ENCODE measurements around the gene SMIM17.

Gene SMIM17

DNA sequence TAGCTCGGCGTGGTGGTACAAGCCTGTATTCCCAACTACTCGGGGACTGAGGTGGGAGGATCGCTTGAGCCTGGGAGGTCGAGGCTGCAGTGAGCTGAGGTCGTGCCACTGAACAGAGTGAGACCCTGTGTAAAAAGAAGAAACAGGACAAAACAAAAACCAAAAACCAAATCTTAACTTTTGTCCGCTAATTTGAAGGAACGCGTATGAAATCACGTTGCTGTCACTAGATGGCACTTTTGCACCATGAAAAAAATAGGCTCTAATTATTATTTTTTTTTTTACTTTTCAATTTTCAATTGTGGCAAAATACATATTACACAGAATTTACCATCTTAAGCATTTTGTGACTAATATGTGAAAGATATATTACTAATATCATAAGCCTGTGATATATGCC is 46.2 kb downstream of the SMIM17 start:
- no peak overlapping the region for H3K4me2 ChIP-seq (ENCODE audit: low read length, poor library complexity, severe bottlenecking)
- H2BK120ac ChIP-seq (ENCODE audit: low read depth, low read length), result no peak overlapping the region
- H3K9me3 ChIP-seq (ENCODE audit: control insufficient read depth, low read length), result peaks cover 15% of the 10 kb centered on the region
- no peak overlapping the region for H3K9ac ChIP-seq (ENCODE audit: low read length)
- no peak overlapping the region for H2BK15ac ChIP-seq (ENCODE audit: low read depth, poor library complexity, severe bottlenecking)
- no peak for DNase-seq
- no peak overlapping the region for H4K8ac ChIP-seq (ENCODE audit: low read length)
- no peak overlapping the region for H3K27ac ChIP-seq (ENCODE audit: low read length, poor library complexity, severe bottlenecking)
- no peak overlapping the region for H4K91ac ChIP-seq (ENCODE audit: low read length)
- no peaks in the 10 kb centered on the region for H3K79me1 ChIP-seq (replicated peaks; ENCODE audit: low read length, poor library complexity, severe bottlenecking)
- H3K4me3 ChIP-seq (ENCODE audit: insufficient read depth in 1 of 2, low read depth in 1 of 2, low read length in 2 of 2), result no peak overlapping the region
- no peak overlapping the region for H3K14ac ChIP-seq (ENCODE audit: low read length in 2 of 2)
- no peak overlapping the region for H2BK5ac ChIP-seq (ENCODE audit: low read depth, low read length, poor library complexity, severe bottlenecking)
- no peaks in the 10 kb centered on the region for H3K4me1 ChIP-seq (ENCODE audit: control insufficient read depth, insufficient read depth, low read depth, low read length)
- no peak overlapping the region for H3K18ac ChIP-seq (ENCODE audit: low read depth in 1 of 2, low read length in 2 of 2)
- 68% methylated on average over 6 of the region's 10 CpGs for WGBS
- H3K4ac ChIP-seq (ENCODE audit: low read depth in 1 of 2, low read length in 2 of 2), result no peak overlapping the region
- H3K23ac ChIP-seq (ENCODE audit: low read length in 2 of 2), result no peak overlapping the region
- H2AK5ac ChIP-seq (ENCODE audit: low read length, severe bottlenecking), result no peak overlapping the region
- no peak overlapping the region for H2BK12ac ChIP-seq (ENCODE audit: low read length in 2 of 2)
- no peak overlapping the region for H2AFZ ChIP-seq (ENCODE audit: low read depth, low read length)
- H3K36me3 ChIP-seq (ENCODE audit: control insufficient read depth in 1 of 2, insufficient read depth in 2 of 2, low read depth in 1 of 2, low read length in 2 of 2), result no peaks in the 10 kb centered on the region
- H3K27me3 ChIP-seq (ENCODE audit: control insufficient read depth in 1 of 2, insufficient read depth in 1 of 2, low read length in 2 of 2), result no peaks in the 10 kb centered on the region

GRCh38 chr19:56690670-56691069 is 47.7 kb downstream of the SMIM17 start:
- Histone ChIP-seq H4K91ac (ENCODE audit: low read length) (no peak overlapping the region), H2BK12ac (ENCODE audit: low read length in 2 of 2) (no peak overlapping the region), H2AK5ac (ENCODE audit: low read length, severe bottlenecking) (no peak overlapping the region), H4K8ac (ENCODE audit: low read length) (no peak overlapping the region), H2BK15ac (ENCODE audit: low read depth, poor library complexity, severe bottlenecking) (no peak overlapping the region), H3K27me3 (ENCODE audit: control insufficient read depth in 1 of 2, insufficient read depth in 1 of 2, low read length in 2 of 2) (no peaks in the 10 kb centered on the region), H3K9ac (ENCODE audit: low read length) (no peak overlapping the region), H3K23ac (ENCODE audit: low read length in 2 of 2) (no peak overlapping the region), H2AFZ (ENCODE audit: low read depth, low read length) (no peak overlapping the region), H3K14ac (ENCODE audit: low read length in 2 of 2) (no peak overlapping the region), H3K4me2 (ENCODE audit: low read length, poor library complexity, severe bottlenecking) (no peak overlapping the region), H3K79me1 (replicated peaks; ENCODE audit: low read length, poor library complexity, severe bottlenecking) (no peaks in the 10 kb centered on the region), H3K27ac (ENCODE audit: low read length, poor library complexity, severe bottlenecking) (no peak overlapping the region), H3K4me3 (ENCODE audit: insufficient read depth in 1 of 2, low read depth in 1 of 2, low read length in 2 of 2) (no peak overlapping the region), H2BK5ac (ENCODE audit: low read depth, low read length, poor library complexity, severe bottlenecking) (no peak overlapping the region), H3K36me3 (ENCODE audit: control insufficient read depth in 1 of 2, insufficient read depth in 2 of 2, low read depth in 1 of 2, low read length in 2 of 2) (no peaks in the 10 kb centered on the region), H3K9me3 (ENCODE audit: control insufficient read depth, low read length) (peaks cover 19% of the 10 kb centered on the region), H3K4ac (ENCODE audit: low read depth in 1 of 2, low read length in 2 of 2) (no peak overlapping the region), H3K18ac (ENCODE audit: low read depth in 1 of 2, low read length in 2 of 2) (no peak overlapping the region), H2BK120ac (ENCODE audit: low read depth, low read length) (no peak overlapping the region), H3K4me1 (ENCODE audit: control insufficient read depth, insufficient read depth, low read depth, low read length) (no peaks in the 10 kb centered on the region)
- 89% methylated on average over 8 of the region's 10 CpGs for WGBS
- no peak for DNase-seq

DNA sequence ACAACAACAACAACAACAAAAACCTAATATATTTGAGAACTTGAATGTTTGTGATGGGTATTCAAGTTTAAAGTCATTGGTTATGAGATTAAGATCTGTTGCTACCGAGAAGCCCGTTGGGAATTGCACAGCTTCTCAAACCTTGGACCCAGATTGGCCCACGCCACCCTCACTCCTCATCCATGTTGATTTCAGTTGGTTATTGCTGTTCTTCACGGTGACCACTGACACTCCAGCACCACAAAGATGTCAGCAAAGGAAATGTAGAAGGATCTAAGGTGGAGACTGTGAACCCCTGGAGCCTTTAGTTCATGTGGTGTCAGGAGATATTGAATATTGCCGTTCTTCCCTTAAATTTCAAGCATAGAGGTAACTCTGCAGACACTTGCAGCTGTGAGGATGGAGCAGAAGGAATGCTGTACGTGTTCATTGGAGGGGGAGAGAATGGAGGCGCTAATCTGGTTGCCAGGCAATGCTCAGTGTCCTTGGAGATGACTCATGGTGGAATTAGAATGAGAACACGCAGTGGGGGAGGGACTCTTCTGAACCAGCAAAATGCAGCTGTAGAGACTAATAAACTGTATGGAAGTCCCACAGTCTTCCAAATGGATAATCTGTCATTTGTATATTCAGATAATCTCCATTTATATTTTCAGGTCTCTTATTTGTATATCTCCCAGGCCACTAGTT is 49.4 kb downstream of the SMIM17 start:
- Histone ChIP-seq H3K4me1 (ENCODE audit: control insufficient read depth, insufficient read depth, low read depth, low read length) (no peaks in the 10 kb centered on the region), H2BK120ac (ENCODE audit: low read depth, low read length) (no peak overlapping the region), H2BK5ac (ENCODE audit: low read depth, low read length, poor library complexity, severe bottlenecking) (no peak overlapping the region), H3K23ac (ENCODE audit: low read length in 2 of 2) (no peak overlapping the region), H4K91ac (ENCODE audit: low read length) (no peak overlapping the region), H2AFZ (ENCODE audit: low read depth, low read length) (no peak overlapping the region), H3K9ac (ENCODE audit: low read length) (no peak overlapping the region), H3K4ac (ENCODE audit: low read depth in 1 of 2, low read length in 2 of 2) (no peak overlapping the region), H3K36me3 (ENCODE audit: control insufficient read depth in 1 of 2, insufficient read depth in 2 of 2, low read depth in 1 of 2, low read length in 2 of 2) (no peaks in the 10 kb centered on the region), H3K27me3 (ENCODE audit: control insufficient read depth in 1 of 2, insufficient read depth in 1 of 2, low read length in 2 of 2) (no peaks in the 10 kb centered on the region), H2BK12ac (ENCODE audit: low read length in 2 of 2) (no peak overlapping the region), H4K8ac (ENCODE audit: low read length) (no peak overlapping the region), H3K4me3 (ENCODE audit: insufficient read depth in 1 of 2, low read depth in 1 of 2, low read length in 2 of 2) (no peak overlapping the region), H3K9me3 (ENCODE audit: control insufficient read depth, low read length) (peaks cover 21% of the 10 kb centered on the region), H3K79me1 (replicated peaks; ENCODE audit: low read length, poor library complexity, severe bottlenecking) (no peaks in the 10 kb centered on the region), H2AK5ac (ENCODE audit: low read length, severe bottlenecking) (no peak overlapping the region), H2BK15ac (ENCODE audit: low read depth, poor library complexity, severe bottlenecking) (no peak overlapping the region), H3K14ac (ENCODE audit: low read length in 2 of 2) (no peak overlapping the region), H3K27ac (ENCODE audit: low read length, poor library complexity, severe bottlenecking) (no peak overlapping the region), H3K4me2 (ENCODE audit: low read length, poor library complexity, severe bottlenecking) (no peak overlapping the region), H3K18ac (ENCODE audit: low read depth in 1 of 2, low read length in 2 of 2) (no peak overlapping the region)
- no peak for DNase-seq
- 52% methylated on average over 5 of the region's 8 CpGs for WGBS

DNA sequence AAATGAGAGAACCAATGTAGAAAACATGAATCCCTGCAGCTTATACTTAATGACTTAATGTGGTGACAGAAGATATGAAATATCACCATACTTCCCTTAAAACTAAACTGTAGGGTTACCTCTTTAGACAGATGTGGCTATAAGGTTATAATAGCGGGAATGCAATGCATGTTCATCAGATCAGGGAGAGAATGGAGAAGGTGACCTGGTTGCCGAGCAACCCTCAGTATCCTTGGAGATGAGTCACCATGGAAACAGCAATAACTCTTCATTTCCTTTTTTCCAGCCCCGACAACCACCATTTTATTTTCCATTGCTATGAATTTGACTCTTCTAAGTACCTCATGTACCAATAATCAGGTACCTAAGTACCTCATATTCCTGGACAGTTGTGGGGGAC is 56.6 kb downstream of the SMIM17 start:
- no peak overlapping the region for H3K14ac ChIP-seq (ENCODE audit: low read length in 2 of 2)
- H3K4ac ChIP-seq (ENCODE audit: low read depth in 1 of 2, low read length in 2 of 2), result no peak overlapping the region
- H3K4me1 ChIP-seq (ENCODE audit: control insufficient read depth, insufficient read depth, low read depth, low read length), result no peaks in the 10 kb centered on the region
- no peak overlapping the region for H3K9ac ChIP-seq (ENCODE audit: low read length)
- H3K36me3 ChIP-seq (ENCODE audit: control insufficient read depth in 1 of 2, insufficient read depth in 2 of 2, low read depth in 1 of 2, low read length in 2 of 2), result no peaks in the 10 kb centered on the region
- H3K9me3 ChIP-seq (ENCODE audit: control insufficient read depth, low read length), result peaks cover 44% of the 10 kb centered on the region
- H4K8ac ChIP-seq (ENCODE audit: low read length), result no peak overlapping the region
- no peaks in the 10 kb centered on the region for H3K27me3 ChIP-seq (ENCODE audit: control insufficient read depth in 1 of 2, insufficient read depth in 1 of 2, low read length in 2 of 2)
- H2BK12ac ChIP-seq (ENCODE audit: low read length in 2 of 2), result no peak overlapping the region
- no peak overlapping the region for H2BK15ac ChIP-seq (ENCODE audit: low read depth, poor library complexity, severe bottlenecking)
- no peak overlapping the region for H3K4me2 ChIP-seq (ENCODE audit: low read length, poor library complexity, severe bottlenecking)
- no peak overlapping the region for H3K23ac ChIP-seq (ENCODE audit: low read length in 2 of 2)
- no peaks in the 10 kb centered on the region for H3K79me1 ChIP-seq (replicated peaks; ENCODE audit: low read length, poor library complexity, severe bottlenecking)
- H2BK5ac ChIP-seq (ENCODE audit: low read depth, low read length, poor library complexity, severe bottlenecking), result no peak overlapping the region
- H3K4me3 ChIP-seq (ENCODE audit: insufficient read depth in 1 of 2, low read depth in 1 of 2, low read length in 2 of 2), result no peak overlapping the region
- H3K18ac ChIP-seq (ENCODE audit: low read depth in 1 of 2, low read length in 2 of 2), result no peak overlapping the region
- no peak for DNase-seq
- 73% methylated on average over 2 of the region's 3 CpGs for WGBS
- no peak overlapping the region for H3K27ac ChIP-seq (ENCODE audit: low read length, poor library complexity, severe bottlenecking)
- H4K91ac ChIP-seq (ENCODE audit: low read length), result no peak overlapping the region
- no peak overlapping the region for H2AFZ ChIP-seq (ENCODE audit: low read depth, low read length)
- no peak overlapping the region for H2AK5ac ChIP-seq (ENCODE audit: low read length, severe bottlenecking)
- no peak overlapping the region for H2BK120ac ChIP-seq (ENCODE audit: low read depth, low read length)

All from mesenchymal stem cell (in vitro differentiated cells and primary cell).